HEK293 (cell line): ENCODE data around the gene PHAF1.

Experiments
- CTCF ChIA-PET: fragments of 350-600 bp; formaldehyde crosslinking; extraction: SDS; loops from one replicate; lab custom pipeline; 2021; ENCODE audit warnings: antibody characterized with exemption; lab: Yijun Ruan, JAX
- POLR2A ChIA-PET: fragments of 300-600 bp; formaldehyde crosslinking; extraction: SDS; loops from one replicate; lab custom pipeline; 2020; ENCODE audit warnings: antibody characterized with exemption, inconsistent platforms; lab: Yijun Ruan, JAX
- H3K27ac ChIP-seq: fragments of 200-500 bp; sonication (Bioruptor generic); 2 replicates; pipeline ENCODE4 v1.5.1; 2014; ENCODE audit warnings: low read depth, low read length, control low read depth, inconsistent platforms; ENCODE audit errors: extremely low read depth
- H3K36me3 ChIP-seq, 2 experiments: fragments of 200-500 bp in 1 of 2; sonication (Bioruptor generic) in 1 of 2; 1 replicate in 1 of 2; 2 replicates in 1 of 2; pipeline ENCODE4 v1.5.1; 2014 to 2017; ENCODE audit warnings: inconsistent platforms in 2 of 2, low read length in 2 of 2; ENCODE audit not compliant: control insufficient read depth in 2 of 2, insufficient read depth in 1 of 2
- H3K4me1 ChIP-seq: fragments of 200-500 bp; sonication (Bioruptor generic); 2 replicates; pipeline ENCODE4 v1.5.1; 2014; ENCODE audit warnings: mild to moderate bottlenecking, low read length, inconsistent platforms; ENCODE audit not compliant: control insufficient read depth, insufficient read depth
- H3K4me3 ChIP-seq: 2 replicates; pipeline ENCODE4 v1.5.1; 2011; ENCODE audit warnings: low read depth, mild to moderate bottlenecking, control low read depth, low read length, moderate library complexity
- H3K9me3 ChIP-seq: fragments of 200-500 bp; sonication (Bioruptor generic); 2 replicates; pipeline ENCODE4 v1.5.1; 2014; ENCODE audit warnings: low read depth, low read length, inconsistent platforms; ENCODE audit not compliant: control insufficient read depth, insufficient read depth
- CTCF ChIP-seq: fragments of 450-650 bp; formaldehyde crosslinking; IDR thresholded peaks from 2 replicates; pipeline ENCODE4 v1.5.1; 2016; ENCODE audit warnings: missing biosample characterization, missing genetic modification characterization
- PRDM10 ChIP-seq: fragments of 450-650 bp; formaldehyde crosslinking; IDR thresholded peaks from 2 replicates; pipeline ENCODE4 v1.5.1; 2016; ENCODE audit warnings: missing biosample characterization, missing genetic modification characterization
- ZBTB11 ChIP-seq: fragments of 450-650 bp; formaldehyde crosslinking; conservative IDR thresholded peaks from 2 replicates; pipeline ENCODE4 v1.5.1; 2016; ENCODE audit warnings: low read depth, missing biosample characterization, missing genetic modification characterization
- ZBTB6 ChIP-seq: fragments of 450-650 bp; formaldehyde crosslinking; IDR thresholded peaks from 2 replicates; pipeline ENCODE4 v1.5.1; 2017; ENCODE audit warnings: missing biosample characterization, missing genetic modification characterization
- ZNF174 ChIP-seq: fragments of 450-650 bp; formaldehyde crosslinking; IDR thresholded peaks from 2 replicates; pipeline ENCODE4 v1.5.0; 2017; ENCODE audit warnings: missing biosample characterization, mild to moderate bottlenecking, missing genetic modification characterization
- ZNF26 ChIP-seq: fragments of 450-650 bp; formaldehyde crosslinking; IDR thresholded peaks from 2 replicates; pipeline ENCODE4 v1.5.1; 2016; ENCODE audit warnings: missing biosample characterization, missing genetic modification characterization
- ZNF302 ChIP-seq: fragments of 450-650 bp; formaldehyde crosslinking; IDR thresholded peaks from 2 replicates; pipeline ENCODE4 v1.5.1; 2016; ENCODE audit warnings: missing biosample characterization, missing genetic modification characterization, low read depth
- ZNF311 ChIP-seq: fragments of 450-650 bp; formaldehyde crosslinking; IDR thresholded peaks from 2 replicates; pipeline ENCODE4 v1.5.1; 2017; ENCODE audit warnings: missing biosample characterization, missing genetic modification characterization, borderline replicate concordance
- ZNF341 ChIP-seq: fragments of 450-650 bp; formaldehyde crosslinking; IDR thresholded peaks from 2 replicates; pipeline ENCODE4; 2016; ENCODE audit warnings: low read depth, missing biosample characterization, missing genetic modification characterization
- ZNF362 ChIP-seq: fragments of 450-650 bp; formaldehyde crosslinking; IDR thresholded peaks from 2 replicates; pipeline ENCODE4 v1.5.1; 2016; ENCODE audit warnings: missing biosample characterization, missing genetic modification characterization
- ZNF366 ChIP-seq: fragments of 450-650 bp; formaldehyde crosslinking; conservative IDR thresholded peaks from 2 replicates; pipeline ENCODE4 v1.5.1; 2016; ENCODE audit warnings: missing biosample characterization, missing genetic modification characterization
- ZNF768 ChIP-seq: fragments of 450-650 bp; formaldehyde crosslinking; IDR thresholded peaks from 2 replicates; pipeline ENCODE4 v1.5.1; 2018; ENCODE audit warnings: missing biosample characterization, mild to moderate bottlenecking, missing genetic modification characterization
- ZSCAN23 ChIP-seq: fragments of 450-650 bp; formaldehyde crosslinking; IDR thresholded peaks from 2 replicates; pipeline ENCODE4 v1.5.1; 2016; ENCODE audit warnings: missing biosample characterization, missing genetic modification characterization

Gene PHAF1

GRCh38 chr16:67166110-67166547 lies 56.4 kb downstream of the PHAF1 start:
- no peaks in the 10 kb centered on the region; the same call in 1 of the 2 replicates for H3K4me1 ChIP-seq
- H3K9me3 ChIP-seq, result no peaks in the 10 kb centered on the region
- H3K27ac ChIP-seq, result no peak overlapping the region
- ChIA-PET POLR2A (no interaction called here), CTCF (no interaction called here)
- peaks cover 0 to 3% of the 10 kb centered on the region in 2 experiments; a peak in 1 of 3 replicates for H3K36me3 ChIP-seq
- TF ChIP-seq ZNF366 (tag by site-specific recombination) (no peak), ZNF311 (no peak), ZNF362 (no peak), ZNF302 (tag by site-specific recombination) (no peak), ZNF768 (no peak), ZNF174 (no peak), ZNF26 (tag by site-specific recombination) (no peak)
- TF ChIP-seq, all 188 proteins: peak for 0
- H3K4me3 ChIP-seq, result no peak overlapping the region

GRCh38 chr16:67166598-67167168 lies 56.9 kb downstream of the PHAF1 start:
- CTCF ChIA-PET, result interaction anchor here (0.5 to 1.3 kb wide), 2 partner anchors 11 to 38 kb away, joined by 3 to 4 read pairs; no protein-coding TSS in a partner anchor
- peaks cover 0 to 3% of the 10 kb centered on the region in 2 experiments; a peak in 1 of 3 replicates for H3K36me3 ChIP-seq
- H3K9me3 ChIP-seq, result no peaks in the 10 kb centered on the region
- H3K4me3 ChIP-seq, result no peak overlapping the region
- no peak for TF ChIP-seq ZBTB11 (tag by site-specific recombination)
- peak; percentile 41 for TF ChIP-seq CTCF
- no peak for TF ChIP-seq ZBTB6 (tag by site-specific recombination)
- TF ChIP-seq, all 188 proteins: peak for 1
- POLR2A ChIA-PET, result no interaction called here
- no peak overlapping the region for H3K27ac ChIP-seq
- H3K4me1 ChIP-seq, result no peaks in the 10 kb centered on the region; the same call in 1 of the 2 replicates

GRCh38 chr16:67167588-67167987 lies 57.8 kb downstream of the PHAF1 start:
- no peak overlapping the region for H3K4me3 ChIP-seq
- ChIA-PET CTCF (interaction anchor here (0.5 to 2.3 kb wide), 6 partner anchors 9 to 207 kb away, joined by 3 to 11 read pairs (median 4); partner anchors contain the start of genes CES3 and MATCAP1), POLR2A (no interaction called here)
- no peaks in the 10 kb centered on the region for H3K9me3 ChIP-seq
- H3K36me3 ChIP-seq, result peaks cover 0 to 3% of the 10 kb centered on the region in 2 experiments; a peak in 1 of 3 replicates
- H3K4me1 ChIP-seq, result no peaks in the 10 kb centered on the region; the same call in 1 of the 2 replicates
- no peak overlapping the region for H3K27ac ChIP-seq
- TF ChIP-seq PRDM10 (tag by site-specific recombination), result peak; percentile 31; the same call in 1 of the 2 replicates
- no peak for TF ChIP-seq ZSCAN23
- TF ChIP-seq ZNF341 (tag by site-specific recombination), result 0 out of 2 replicates have a peak, but pooled peaks have one; percentile 17
